ENCODE results near the gene IMPG2. TPM values are rescaled to one million over a fixed set of nuclear protein-coding genes. Genes with fewer than 3 reads are reported as not detected.

IMPG2 gene
- polyA plus RNA-seq (0.07 to 0.17 TPM (median 0.16 TPM) in 3 replicates), polyA minus RNA-seq (0.51 to 0.53 TPM in 2 of 3 replicates, not detected in the other)
- 0.07 TPM for polyA plus RNA-seq (2011; ENCODE audit: low read depth)
- polyA plus RNA-seq (2011; cell fraction: cytosol; rRNA removed): 0.03 and 0.05 TPM in 2 replicates
- 0.66 and 0.67 TPM in 2 replicates for polyA plus RNA-seq (2011; cell fraction: nucleus; rRNA removed)
- polyA plus RNA-seq (2012; ENCODE audit: low replicate concordance): 0.03 and 0.06 TPM in 2 replicates
- not detected for polyA minus RNA-seq (2011; cell fraction: cytosol; rRNA and poly(A)+ RNA removed)
- polyA minus RNA-seq (2011; cell fraction: nucleus; rRNA and poly(A)+ RNA removed): 0.74 and 1.4 TPM in 2 replicates

- Histone ChIP-seq H3K4me3 (ENCODE audit: control insufficient read depth in 2 of 3, extremely low read depth in 1 of 3, insufficient read depth in 2 of 3, low read depth in 1 of 3, low read length in 3 of 3) (no peak within 1 kb of the TSS), H3K27me3 (ENCODE audit: control insufficient read depth, extremely low read depth, insufficient read depth, low read length) (no peaks in the 10 kb centered on the region), H4K20me1 (ENCODE audit: control insufficient read depth, extremely low read depth, insufficient read depth, low read length) (no peaks in the 10 kb centered on the region), H3K4me1 (ENCODE audit: control insufficient read depth, extremely low read depth, insufficient read depth, low read length) (no peaks in the 10 kb centered on the region), H3K36me3 (ENCODE audit: control insufficient read depth in 2 of 2, extremely low read depth in 1 of 2, insufficient read depth in 2 of 2, low read length in 2 of 2) (no peaks in the 10 kb centered on the region), H3K4me2 (ENCODE audit: control insufficient read depth, extremely low read depth, insufficient read depth, low read depth, low read length) (no peak within 1 kb of the TSS), H3K79me2 (ENCODE audit: control insufficient read depth, insufficient read depth, low read length) (no peaks in the 10 kb centered on the region), H2AFZ (ENCODE audit: control insufficient read depth, low read length) (no peak within 1 kb of the TSS), H3K27ac (ENCODE audit: control insufficient read depth, insufficient read depth, low read length) (no peak within 1 kb of the TSS), H3K9me3 (ENCODE audit: control insufficient read depth, low read depth, low read length) (no peaks in the 10 kb centered on the region), H3K9ac (ENCODE audit: control insufficient read depth, extremely low read depth, insufficient read depth, low read length) (no peak within 1 kb of the TSS), H3K9me1 (ENCODE audit: control insufficient read depth, extremely low read depth, insufficient read depth, low read length) (no peaks in the 10 kb centered on the region)
- dilution Hi-C loops (cut with MboI; ENCODE audit: extremely low pct_ligation_motif_present, low sequenced_read_pairs): no loop called here
- FAIRE-seq (no peak), DNase-seq (ENCODE audit: low read depth, low spot score) (no peak)
- no peak for TF ChIP-seq EZH2 (IDR thresholded peaks at IDR 0.05; ENCODE audit: low read length)
Observed at GRCh38 chr3:101320475-101320874, at the start of gene IMPG2. Gene IMPG2, minus strand, starts transcription at chr3:101320575. Its CDS starts 203 bp downstream, at chr3:101320372.

- no peaks in the 10 kb centered on the region for H3K9me1 ChIP-seq (ENCODE audit: control insufficient read depth, extremely low read depth, insufficient read depth, low read length)
- FAIRE-seq: no peak
Observed at GRCh38 chr3:101362406-101362805, 42.0 kb upstream of the IMPG2 start.

More at GRCh38 chr3:101362406-101362805, 42.0 kb upstream of the IMPG2 start:
- H3K9me3 ChIP-seq (ENCODE audit: control insufficient read depth, low read depth, low read length): peaks cover 2% of the 10 kb centered on the region
- H3K27ac ChIP-seq (ENCODE audit: control insufficient read depth, insufficient read depth, low read length): no peak overlapping the region
- H4K20me1 ChIP-seq (ENCODE audit: control insufficient read depth, extremely low read depth, insufficient read depth, low read length): no peaks in the 10 kb centered on the region
- no peak overlapping the region for H3K4me2 ChIP-seq (ENCODE audit: control insufficient read depth, extremely low read depth, insufficient read depth, low read depth, low read length)
- TF ChIP-seq CTCF (optimal IDR thresholded peaks at IDR 0.05 in 1 of 3, IDR thresholded peaks at IDR 0.05 in 1 of 3, conservative IDR thresholded peaks at IDR 0.05 in 1 of 3; ENCODE audit: extremely low read depth in 1 of 3, insufficient read depth in 2 of 3, low read length in 3 of 3): no peak
- TF ChIP-seq EZH2 (IDR thresholded peaks at IDR 0.05; ENCODE audit: low read length): no peak
- H3K4me1 ChIP-seq (ENCODE audit: control insufficient read depth, extremely low read depth, insufficient read depth, low read length): no peaks in the 10 kb centered on the region
- dilution Hi-C loops (cut with MboI; ENCODE audit: extremely low pct_ligation_motif_present, low sequenced_read_pairs): no loop called here
- H3K9ac ChIP-seq (ENCODE audit: control insufficient read depth, extremely low read depth, insufficient read depth, low read length): no peak overlapping the region
- DNase-seq (ENCODE audit: low read depth, low spot score): no peak
- H3K79me2 ChIP-seq (ENCODE audit: control insufficient read depth, insufficient read depth, low read length): no peaks in the 10 kb centered on the region
- no peak overlapping the region for H3K4me3 ChIP-seq (ENCODE audit: control insufficient read depth in 2 of 3, extremely low read depth in 1 of 3, insufficient read depth in 2 of 3, low read depth in 1 of 3, low read length in 3 of 3)
- no peaks in the 10 kb centered on the region for H3K27me3 ChIP-seq (ENCODE audit: control insufficient read depth, extremely low read depth, insufficient read depth, low read length)
- H3K36me3 ChIP-seq (ENCODE audit: control insufficient read depth in 2 of 2, extremely low read depth in 1 of 2, insufficient read depth in 2 of 2, low read length in 2 of 2): no peaks in the 10 kb centered on the region
- no peak overlapping the region for H2AFZ ChIP-seq (ENCODE audit: control insufficient read depth, low read length)
